Activated naive CD8-positive, alpha-beta T cell treated with anti-CD3 and anti-CD28 coated beads for 36 hours (primary cell): Measurements from ENCODE around the gene BAAT. TPM values are rescaled to one million over a fixed set of nuclear protein-coding genes. Genes with fewer than 3 reads are reported as not detected.

Experiments
- DNase-seq: peaks from one replicate; pipeline ENCODE4 v3.0.0; 2021
- H3K27ac Mint-ChIP-seq: one replicate; pipeline ENCODE4 v1.8.0; 2022; ENCODE audit warnings: mild to moderate bottlenecking, moderate library complexity, mixed read lengths
- H3K27me3 Mint-ChIP-seq: one replicate; pipeline ENCODE4 v1.8.0; 2022; ENCODE audit warnings: mild to moderate bottlenecking, mixed read lengths
- H3K36me3 Mint-ChIP-seq: one replicate; pipeline ENCODE4 v1.8.0; 2021; ENCODE audit warnings: mild to moderate bottlenecking, mixed read lengths
- H3K4me1 Mint-ChIP-seq: one replicate; pipeline ENCODE4 v1.8.0; 2021; ENCODE audit warnings: mixed read lengths
- H3K4me3 Mint-ChIP-seq: one replicate; pipeline ENCODE4 v1.8.0; 2022; ENCODE audit warnings: mild to moderate bottlenecking, moderate library complexity, mixed read lengths
- H3K9me3 Mint-ChIP-seq: one replicate; pipeline ENCODE4 v1.8.0; 2022; ENCODE audit warnings: mixed read lengths
- total RNA-seq, 2 experiments: library from RNA; stranded (reverse); gene quantifications; one replicate each; pipeline ENCODE4 v1.2.3, GENCODE V29; 2021

Gene BAAT
- total RNA-seq, 2 experiments from 2014 or later: 0.06 to 0.10 TPM

DNA sequence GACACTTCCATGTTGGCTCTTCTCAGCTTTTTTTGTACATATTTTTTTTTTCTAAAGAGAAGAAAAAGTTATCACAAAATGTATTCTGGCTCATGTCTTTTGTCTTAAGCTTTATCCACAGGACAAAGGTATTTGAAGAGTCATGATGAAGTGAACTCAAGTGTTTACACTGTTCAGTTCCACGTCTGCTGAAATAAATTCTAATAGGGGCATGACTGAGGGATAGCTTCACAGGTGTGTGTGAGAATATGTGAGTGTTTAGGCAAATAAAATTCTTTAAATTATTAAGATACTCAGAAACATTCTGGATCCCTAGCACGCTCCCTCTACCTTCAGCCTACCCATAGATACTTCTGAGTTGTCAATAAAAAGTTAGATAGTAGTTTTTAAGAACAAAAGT is 59.8 kb downstream of the BAAT start:
- Mint-ChIP-seq H3K4me3 (no peak overlapping the region), H3K36me3 (no peaks in the 10 kb centered on the region), H3K4me1 (no peaks in the 10 kb centered on the region), H3K9me3 (peaks cover 5% of the 10 kb centered on the region), H3K27me3 (peaks cover 18% of the 10 kb centered on the region), H3K27ac (no peak overlapping the region)
- DNase-seq: no peak

DNA sequence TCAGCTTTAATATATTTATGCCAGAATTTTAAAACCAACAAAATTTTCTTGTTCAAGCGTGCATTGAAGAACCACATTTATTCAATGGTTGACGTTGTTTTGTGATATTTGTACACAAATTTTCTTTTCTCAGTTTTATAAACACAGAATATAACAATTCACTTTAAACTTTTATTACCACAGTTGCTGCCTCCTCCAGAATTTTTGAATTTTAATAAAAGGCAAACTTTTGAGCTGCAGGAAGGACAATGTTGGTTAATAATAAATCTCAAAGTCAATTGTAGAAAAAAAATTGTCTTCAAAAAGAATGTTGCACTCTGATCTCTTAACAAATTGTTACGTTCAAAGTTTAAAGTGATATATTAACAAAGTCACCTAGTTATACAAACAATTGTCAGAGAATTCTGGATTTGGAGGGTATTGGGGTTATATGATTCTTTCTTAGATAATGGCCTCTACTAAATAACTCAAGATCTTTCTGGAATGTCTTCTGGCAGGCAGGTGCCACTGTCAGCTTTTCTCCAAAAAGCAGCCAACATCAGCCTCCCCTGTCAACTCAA is 60.5 kb downstream of the BAAT start:
- peaks cover 5% of the 10 kb centered on the region for H3K9me3 Mint-ChIP-seq
- peaks cover 16% of the 10 kb centered on the region for H3K27me3 Mint-ChIP-seq
- H3K4me1 Mint-ChIP-seq: no peaks in the 10 kb centered on the region
- no peak for DNase-seq
- H3K36me3 Mint-ChIP-seq: no peaks in the 10 kb centered on the region
- H3K4me3 Mint-ChIP-seq: no peak overlapping the region
- no peak overlapping the region for H3K27ac Mint-ChIP-seq

DNA sequence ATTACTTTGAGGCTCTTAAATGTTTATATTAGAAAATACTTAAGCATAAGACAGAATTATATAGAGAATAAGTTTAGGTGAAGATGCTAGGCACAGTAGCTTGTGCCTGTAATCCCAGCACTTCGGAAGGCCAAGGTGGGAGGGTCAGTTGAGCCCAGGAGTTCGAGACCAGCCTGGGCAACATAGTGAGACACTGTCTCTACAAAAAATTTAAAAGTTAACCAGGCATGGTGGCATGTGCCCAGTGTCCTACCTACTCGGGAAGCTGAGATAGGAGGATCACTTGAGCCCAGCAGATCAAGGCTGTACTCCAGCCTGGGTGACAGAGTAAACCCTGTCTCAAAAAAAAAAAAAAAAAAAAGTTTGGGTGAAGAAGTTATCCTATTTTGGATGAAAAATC is 61.7 kb downstream of the BAAT start:
- Mint-ChIP-seq H3K4me1 (no peaks in the 10 kb centered on the region), H3K27me3 (peaks cover 20% of the 10 kb centered on the region), H3K27ac (no peak overlapping the region), H3K9me3 (peaks cover 5% of the 10 kb centered on the region), H3K36me3 (no peaks in the 10 kb centered on the region), H3K4me3 (no peak overlapping the region)
- no peak for DNase-seq

DNA sequence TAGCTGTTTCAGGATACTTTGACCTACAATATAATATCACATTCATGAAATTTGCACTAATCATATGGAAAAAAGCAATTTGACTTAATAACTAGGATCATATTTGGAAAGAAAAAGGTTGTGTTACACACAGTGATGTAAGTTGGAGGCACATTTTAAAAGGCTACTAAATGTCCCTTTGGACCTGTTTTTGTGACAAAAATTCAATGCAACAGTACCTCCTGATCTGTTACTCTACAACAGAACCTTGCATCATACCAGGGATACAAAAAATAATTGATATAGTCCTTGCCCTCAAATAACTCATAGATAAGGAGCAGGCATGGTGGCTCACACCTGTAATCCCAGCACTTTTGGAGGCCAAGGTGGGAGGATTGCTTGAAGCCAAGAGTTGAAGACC is 67.1 kb downstream of the BAAT start:
- Mint-ChIP-seq H3K9me3 (no peaks in the 10 kb centered on the region), H3K27me3 (peaks cover 17% of the 10 kb centered on the region), H3K4me1 (no peaks in the 10 kb centered on the region), H3K36me3 (no peaks in the 10 kb centered on the region), H3K4me3 (no peak overlapping the region), H3K27ac (no peak overlapping the region)
- no peak for DNase-seq

DNA sequence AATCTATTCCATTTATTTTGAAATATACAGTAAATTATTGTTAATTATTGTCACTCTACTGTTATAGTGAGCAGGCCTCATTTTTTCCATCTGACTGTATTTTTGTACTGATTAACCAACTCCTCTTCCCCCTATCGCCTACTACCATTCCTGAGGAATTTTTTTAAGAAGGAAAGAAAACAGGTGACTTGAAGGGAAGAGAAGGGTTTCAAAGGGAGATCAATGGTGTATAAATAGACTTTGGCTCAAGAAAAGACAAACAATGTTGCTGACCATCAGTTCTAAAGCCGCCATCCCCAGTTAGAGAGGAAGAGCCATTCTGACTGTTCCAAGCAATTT is 69.7 kb downstream of the BAAT start:
- H3K4me1 Mint-ChIP-seq: no peaks in the 10 kb centered on the region
- DNase-seq: no peak
- no peaks in the 10 kb centered on the region for H3K9me3 Mint-ChIP-seq
- no peaks in the 10 kb centered on the region for H3K36me3 Mint-ChIP-seq
- H3K27ac Mint-ChIP-seq: no peak overlapping the region
- H3K27me3 Mint-ChIP-seq: peaks cover 11% of the 10 kb centered on the region
- H3K4me3 Mint-ChIP-seq: no peak overlapping the region

DNA sequence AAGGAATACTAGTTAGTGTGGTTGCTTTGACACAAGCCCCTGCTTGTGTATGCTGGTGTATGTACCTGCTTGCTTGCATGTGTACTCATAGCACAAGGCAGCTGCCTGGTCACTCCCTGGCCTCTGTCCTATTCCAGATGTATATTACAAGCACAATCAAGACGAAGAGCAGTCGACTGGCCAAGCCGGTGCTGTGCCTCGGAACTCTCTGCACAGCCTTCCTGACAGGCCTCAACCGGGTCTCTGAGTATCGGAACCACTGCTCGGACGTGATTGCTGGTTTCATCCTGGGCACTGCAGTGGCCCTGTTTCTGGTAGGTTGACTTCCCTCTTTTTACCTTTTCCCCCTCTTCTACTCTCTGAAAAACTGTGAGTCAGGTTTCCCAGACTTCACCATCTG is 72.1 kb downstream of the BAAT start:
- no peaks in the 10 kb centered on the region for H3K9me3 Mint-ChIP-seq
- no peak for DNase-seq
- H3K4me1 Mint-ChIP-seq: no peaks in the 10 kb centered on the region
- no peaks in the 10 kb centered on the region for H3K36me3 Mint-ChIP-seq
- H3K27ac Mint-ChIP-seq: no peak overlapping the region
- H3K4me3 Mint-ChIP-seq: no peak overlapping the region
- peaks cover 15% of the 10 kb centered on the region for H3K27me3 Mint-ChIP-seq

DNA sequence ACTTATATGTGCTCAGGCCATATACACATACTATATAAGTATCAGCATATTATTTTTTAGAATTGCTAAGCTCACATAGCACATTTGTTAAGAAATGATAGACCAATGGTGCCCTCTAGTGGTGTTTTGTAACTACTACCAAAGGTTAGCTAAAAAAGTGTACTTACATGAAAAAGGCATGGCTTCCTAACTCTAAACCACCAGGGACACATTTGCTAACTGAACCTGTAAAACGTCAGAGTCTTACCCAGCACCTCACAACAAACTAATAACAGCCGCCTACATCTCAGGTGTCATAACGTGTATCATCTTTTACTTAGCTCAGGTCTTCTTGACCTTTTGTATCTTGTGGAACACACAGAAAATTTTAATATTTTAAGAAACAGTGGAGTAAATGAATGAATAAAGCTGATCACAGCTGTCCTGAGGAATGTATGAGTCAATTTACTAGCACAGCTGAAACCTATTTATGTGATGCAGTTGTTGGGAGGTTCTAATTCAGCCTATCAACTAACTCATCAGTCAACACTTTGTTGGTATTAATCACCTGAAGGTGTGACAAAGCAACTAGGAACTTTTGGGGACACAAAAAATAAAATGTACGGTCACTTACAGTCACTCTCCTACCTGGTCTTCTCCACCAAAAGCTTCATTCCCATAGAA is 72.9 kb downstream of the BAAT start:
- H3K4me1 Mint-ChIP-seq: no peaks in the 10 kb centered on the region
- peak; percentile 3 for DNase-seq
- no peak overlapping the region for H3K4me3 Mint-ChIP-seq
- H3K27me3 Mint-ChIP-seq: peaks cover 15% of the 10 kb centered on the region
- no peak overlapping the region for H3K27ac Mint-ChIP-seq
- no peaks in the 10 kb centered on the region for H3K9me3 Mint-ChIP-seq
- H3K36me3 Mint-ChIP-seq: no peaks in the 10 kb centered on the region

DNA sequence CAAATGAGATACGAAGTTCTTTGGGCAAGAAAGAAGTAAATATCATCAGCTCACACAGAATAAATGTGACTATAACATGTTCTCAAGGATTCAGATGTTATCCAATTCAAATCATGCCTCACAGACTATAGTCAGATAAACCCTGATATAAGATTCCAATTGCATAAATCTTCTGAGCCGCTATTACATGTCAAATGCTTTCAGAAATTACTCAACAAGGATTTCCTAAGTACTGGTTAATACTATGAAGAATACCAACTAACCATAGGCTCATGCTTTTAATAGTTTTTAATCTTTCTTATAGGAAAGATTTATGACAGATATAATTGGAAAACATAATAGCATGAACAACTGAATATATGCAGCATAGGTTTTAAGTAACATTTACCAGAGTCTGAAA is 73.6 kb downstream of the BAAT start:
- H3K9me3 Mint-ChIP-seq: no peaks in the 10 kb centered on the region
- no peaks in the 10 kb centered on the region for H3K36me3 Mint-ChIP-seq
- peaks cover 15% of the 10 kb centered on the region for H3K27me3 Mint-ChIP-seq
- H3K27ac Mint-ChIP-seq: no peak overlapping the region
- no peak for DNase-seq
- H3K4me1 Mint-ChIP-seq: no peaks in the 10 kb centered on the region
- no peak overlapping the region for H3K4me3 Mint-ChIP-seq

Other genes starting within 250 kb of the BAAT start
- gene MRPL50, start 13.6 kb upstream of the BAAT start, total RNA-seq: 10 to 100 TPM; 17.3 to 19.4 TPM
- gene ZNF189, start 13.8 kb upstream of the BAAT start, total RNA-seq: 1 to 10 TPM; 7.7 to 8.4 TPM
- not detected for gene ALDOB, start 50.8 kb upstream of the BAAT start, total RNA-seq
- gene RNF20, start 148.8 kb upstream of the BAAT start, total RNA-seq: 10 to 100 TPM; 39.7 to 44.2 TPM
- not detected for gene PPP3R2, start 210.0 kb upstream of the BAAT start, total RNA-seq